Subcutaneous adipose tissue (tissue), 4 donors: ENCODE measurements around the gene CLTCL1. TPM values are rescaled to one million over a fixed set of nuclear protein-coding genes. Genes with fewer than 3 reads are reported as not detected.

Source experiments
- CTCF ChIP-seq: fragments of 450-650 bp; IDR thresholded peaks from one replicate; pipeline ENCODE4 v1.5.1; 2016; ENCODE audit warnings: low read depth, mild to moderate bottlenecking, control low read depth, antibody characterized with exemption, moderate library complexity
- total RNA-seq, 4 donors: library from RNA; depleted of rRNA; stranded (reverse); fragments of >200 nt; gene quantifications; one replicate each; pipeline ENCODE4 v1.1.0, GENCODE V29; 2016

Gene CLTCL1
- total RNA-seq, 4 donors from 2014 or later = 7.3 to 23.2 (median 16.5) TPM

GRCh38 chr22:19136915-19137314 lies 154.6 kb downstream of the CLTCL1 start:
- no peak for TF ChIP-seq CTCF

- no peak for TF ChIP-seq CTCF
Measured at GRCh38 chr22:19134874-19135273, 156.6 kb downstream of the CLTCL1 start.

GRCh38 chr22:19134176-19134831 lies 157.2 kb downstream of the CLTCL1 start:
- TF ChIP-seq CTCF = no peak

- no peak for TF ChIP-seq CTCF
Measured at GRCh38 chr22:19133561-19133960, 158.0 kb downstream of the CLTCL1 start.

- TF ChIP-seq CTCF = no peak
Measured at GRCh38 chr22:19132693-19133400, 158.7 kb downstream of the CLTCL1 start.

- no peak for TF ChIP-seq CTCF
Measured at GRCh38 chr22:19132153-19132552, 159.4 kb downstream of the CLTCL1 start.

- no peak for TF ChIP-seq CTCF
Measured at GRCh38 chr22:19131685-19132015, 159.9 kb downstream of the CLTCL1 start.
